Measurements from ENCODE around the gene SLC28A1.
"Not testable (repeated sequence)": the region's sequence is repeated elsewhere in the genome, so short reads cannot be mapped to it uniquely, and the experiment has no call there.

Gene SLC28A1

GRCh38 chr15:84863565-84864443 lies 20.7 kb upstream of the SLC28A1 start:
- peak; percentile 20 for DNase-seq

GRCh38 chr15:84864444-84864795 lies 20.0 kb upstream of the SLC28A1 start:
- no peak for DNase-seq

- DNase-seq: no peak
These were observed 19.3 kb upstream of the SLC28A1 start for GRCh38 chr15:84865074-84865569.

- DNase-seq: no peak
These were observed 16.2 kb upstream of the SLC28A1 start for GRCh38 chr15:84868037-84868880.

GRCh38 chr15:84869510-84869909 lies 15.0 kb upstream of the SLC28A1 start:
- no peak for DNase-seq

- DNase-seq: no peak
These were observed 13.0 kb upstream of the SLC28A1 start for GRCh38 chr15:84871428-84871985.

- no peak for DNase-seq
These were observed 12.2 kb upstream of the SLC28A1 start for GRCh38 chr15:84872009-84872910.

GRCh38 chr15:84873997-84874396 lies 10.5 kb upstream of the SLC28A1 start:
- DNase-seq: no peak

GRCh38 chr15:84874981-84875699 lies 9.3 kb upstream of the SLC28A1 start:
- no peak for DNase-seq

- DNase-seq: no peak
These were observed 8.2 kb upstream of the SLC28A1 start for GRCh38 chr15:84876269-84876668.

GRCh38 chr15:84877701-84878100 lies 6.8 kb upstream of the SLC28A1 start:
- not testable (repeated sequence) for DNase-seq

GRCh38 chr15:84878504-84878903 lies 6.0 kb upstream of the SLC28A1 start:
- DNase-seq: peak; percentile 41

- DNase-seq: no peak
These were observed 5.2 kb upstream of the SLC28A1 start for GRCh38 chr15:84879088-84879780.

GRCh38 chr15:84880007-84880406 lies 4.5 kb upstream of the SLC28A1 start:
- DNase-seq: no peak

GRCh38 chr15:84880822-84881519 lies 3.5 kb upstream of the SLC28A1 start:
- DNase-seq: no peak

GRCh38 chr15:84881520-84881830 lies 3.0 kb upstream of the SLC28A1 start:
- no peak for DNase-seq

- peak; percentile 2 for DNase-seq
These were observed 996 bp upstream of the SLC28A1 start for GRCh38 chr15:84883466-84883865.

- DNase-seq: no peak
These were observed 1.3 kb downstream of the SLC28A1 start for GRCh38 chr15:84885801-84886200.

GRCh38 chr15:84886211-84886983 lies 1.9 kb downstream of the SLC28A1 start:
- no peak for DNase-seq

- DNase-seq: no peak
These were observed 2.5 kb downstream of the SLC28A1 start for GRCh38 chr15:84886984-84887299.
